HT1080 (cell line): Measurements from ENCODE around the gene ARMH2. TPM values are rescaled to one million over a fixed set of nuclear protein-coding genes. Genes with fewer than 3 reads are reported as not detected.
A peak's percentile ranks its signal among the peaks of the same experiment; 100 is the strongest.

ENCODE experiments used
- DNase-seq: peaks from one replicate; pipeline ENCODE4 v3.0.0-alpha.2; 2015; ENCODE audit warnings: low read depth
- polyA plus RNA-seq, 2 experiments: library from polyadenylated mRNA; depleted of rRNA; stranded (reverse); fragments of >200 nt; gene quantifications; 2 replicates each; pipeline ENCODE4 v1.2.3, GENCODE V29; 2015
- total RNA-seq: library from RNA; depleted of rRNA; stranded (reverse); fragments of >200 nt; shearing (Covaris generic); gene quantifications from 2 replicates; pipeline ENCODE4 v1.2.3, GENCODE V29; 2014; rRNA removed

ARMH2 gene
- total RNA-seq = not detected in 2 replicates
- not detected in 2 replicates for polyA plus RNA-seq (2015; cell fraction: cytosol; rRNA removed)
- not detected in 2 replicates for polyA plus RNA-seq (2015; cell fraction: nucleus; rRNA removed)

DNA sequence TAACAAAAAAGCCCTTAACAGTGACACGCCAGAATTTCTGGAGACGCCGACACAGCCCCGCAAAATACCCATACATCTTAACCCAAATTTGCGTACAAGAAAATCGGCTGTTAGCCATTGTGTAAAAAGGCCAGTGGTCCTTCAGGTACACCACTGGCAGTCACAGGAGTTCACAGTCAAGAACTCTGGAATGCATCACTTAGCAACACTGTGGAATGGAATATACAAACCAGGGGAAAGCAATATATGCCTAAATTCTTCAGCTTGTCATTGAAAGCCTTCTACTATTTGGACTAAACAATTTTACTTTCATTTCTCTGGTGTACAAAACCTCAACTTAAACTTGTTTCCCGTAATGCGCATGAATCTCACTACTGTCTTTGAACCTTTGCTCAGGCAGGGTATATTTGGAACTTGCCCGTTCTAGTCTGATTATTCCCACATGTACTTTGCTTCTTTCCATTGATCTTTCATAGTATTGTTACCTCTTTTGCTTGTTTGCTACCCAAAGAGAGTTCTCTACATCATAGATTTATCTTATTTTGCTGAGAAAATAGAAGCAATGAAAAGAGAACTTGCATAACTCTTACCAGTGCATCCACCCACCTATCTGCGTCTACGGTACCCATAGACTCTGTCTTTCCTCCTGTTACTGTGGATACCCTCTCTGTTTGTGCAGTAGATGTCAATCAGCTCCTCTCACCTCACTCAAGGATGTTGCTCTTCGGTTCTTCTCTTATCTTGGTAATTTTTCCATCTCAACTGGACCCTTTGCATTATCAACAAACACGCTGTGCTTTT, at the start of gene ARMH2:
ARMH2 (minus strand) TSS at position 178 of the 801 bp plus-strand sequence; CDS start at position 118, 60 bp downstream.
- DNase-seq = no peak

- no peak for DNase-seq
These were observed 49.7 kb upstream of the ARMH2 start for GRCh38 chr6:24848461-24848860.

- DNase-seq = no peak
These were observed 48.7 kb upstream of the ARMH2 start for GRCh38 chr6:24847402-24847801.

GRCh38 chr6:24845578-24845977, 46.9 kb upstream of the ARMH2 start:
- no peak for DNase-seq

GRCh38 chr6:24844903-24845302, 46.2 kb upstream of the ARMH2 start:
- DNase-seq = no peak

GRCh38 chr6:24844061-24844460, 45.3 kb upstream of the ARMH2 start:
- DNase-seq = no peak

GRCh38 chr6:24840187-24840586, 41.5 kb upstream of the ARMH2 start:
- DNase-seq = no peak

GRCh38 chr6:24838994-24839393, 40.3 kb upstream of the ARMH2 start:
- no peak for DNase-seq

DNA sequence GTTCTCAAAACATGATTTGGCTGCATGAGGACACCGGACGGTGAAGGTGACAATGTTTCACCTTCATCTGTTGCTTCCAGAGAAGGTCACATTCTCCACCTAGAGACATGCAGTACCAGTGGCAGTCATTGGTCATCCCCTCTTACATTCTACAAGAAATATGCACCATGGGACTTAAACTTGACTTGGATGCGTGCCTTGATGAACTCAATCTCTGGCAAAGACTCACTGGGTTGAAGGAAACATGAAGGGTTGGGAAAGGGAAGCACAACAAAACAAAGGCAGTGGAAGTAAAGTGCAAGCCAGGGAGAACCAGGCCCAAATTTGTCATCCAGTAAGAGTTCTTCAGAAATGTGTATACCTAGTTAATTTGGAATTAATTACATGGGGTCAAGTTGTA, 39.4 kb upstream of the ARMH2 start:
- no peak for DNase-seq

- DNase-seq = no peak
These were observed 37.4 kb upstream of the ARMH2 start for GRCh38 chr6:24836109-24836508.

DNA sequence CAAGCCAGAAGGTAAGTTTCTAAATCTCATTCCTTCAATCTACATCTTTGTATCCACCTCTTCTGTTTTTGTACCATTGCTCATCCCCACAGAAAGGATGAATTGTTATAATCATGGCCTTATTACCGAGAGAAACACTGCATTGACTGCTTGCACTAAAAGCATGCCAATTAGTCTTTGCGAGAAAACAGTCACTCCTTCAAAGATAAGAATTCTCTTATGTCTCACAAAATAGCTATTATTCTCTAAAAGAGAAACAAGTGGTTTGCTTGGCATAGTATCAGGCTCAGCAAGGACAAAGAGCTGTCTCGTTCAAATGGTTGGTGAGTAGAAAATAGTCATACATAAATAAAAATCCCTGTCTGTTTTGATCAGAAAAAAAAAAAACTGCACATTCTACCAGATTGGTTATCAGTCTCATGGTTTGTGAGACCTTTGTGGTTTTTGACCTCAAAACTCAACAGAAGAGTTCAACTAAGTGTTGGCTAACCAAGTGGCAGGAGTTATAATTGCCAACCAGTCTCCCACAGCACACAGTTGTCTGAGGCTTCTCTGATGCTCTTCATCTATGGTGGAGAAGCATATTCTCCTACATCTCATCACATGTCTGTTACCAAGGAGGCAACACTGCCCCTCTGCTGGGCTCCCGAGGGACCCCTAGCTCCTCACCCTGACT, 35.1 kb upstream of the ARMH2 start:
- no peak for DNase-seq

DNA sequence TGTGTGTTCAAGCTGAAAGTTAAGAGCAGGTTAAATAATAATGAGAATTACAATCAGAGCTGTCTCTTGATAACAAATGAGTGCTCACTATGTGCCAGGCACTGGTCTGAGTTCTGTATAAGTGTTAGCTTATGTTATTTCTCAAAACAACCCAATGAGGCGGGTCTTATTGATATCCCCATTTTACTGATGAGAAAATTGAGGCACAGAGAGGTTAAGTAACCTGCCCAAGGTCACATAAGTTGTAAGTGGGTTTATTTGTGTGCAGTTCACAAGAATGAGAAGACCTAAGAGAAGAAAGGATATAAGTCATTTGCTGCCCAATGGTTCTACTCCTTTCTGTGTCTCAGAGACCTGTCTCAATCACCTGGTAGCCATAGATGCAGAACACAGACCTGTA, 34.1 kb upstream of the ARMH2 start:
- no peak for DNase-seq

- no peak for DNase-seq
These were observed 33.3 kb upstream of the ARMH2 start for GRCh38 chr6:24831771-24832716.

DNA sequence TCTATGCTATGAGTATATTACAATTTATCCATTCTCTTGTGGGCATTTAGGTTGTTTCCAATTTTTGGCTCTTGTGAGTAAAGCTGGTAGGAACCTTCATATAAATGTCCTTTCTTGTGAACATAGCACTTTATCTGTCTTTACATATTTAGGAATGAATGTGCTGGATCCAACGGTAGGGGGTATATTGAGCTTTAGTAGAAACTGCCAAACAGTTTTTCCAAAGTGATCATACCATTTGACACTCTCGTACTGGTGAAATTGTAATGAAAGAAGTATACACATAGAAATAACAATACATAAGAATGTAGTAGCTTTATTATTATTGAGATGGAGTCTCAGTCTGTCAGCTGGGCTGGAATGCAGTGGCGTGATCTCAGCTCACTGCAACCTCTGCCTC, 30.9 kb upstream of the ARMH2 start:
- no peak for DNase-seq

- no peak for DNase-seq
These were observed 29.3 kb upstream of the ARMH2 start for GRCh38 chr6:24827970-24828369.

DNA sequence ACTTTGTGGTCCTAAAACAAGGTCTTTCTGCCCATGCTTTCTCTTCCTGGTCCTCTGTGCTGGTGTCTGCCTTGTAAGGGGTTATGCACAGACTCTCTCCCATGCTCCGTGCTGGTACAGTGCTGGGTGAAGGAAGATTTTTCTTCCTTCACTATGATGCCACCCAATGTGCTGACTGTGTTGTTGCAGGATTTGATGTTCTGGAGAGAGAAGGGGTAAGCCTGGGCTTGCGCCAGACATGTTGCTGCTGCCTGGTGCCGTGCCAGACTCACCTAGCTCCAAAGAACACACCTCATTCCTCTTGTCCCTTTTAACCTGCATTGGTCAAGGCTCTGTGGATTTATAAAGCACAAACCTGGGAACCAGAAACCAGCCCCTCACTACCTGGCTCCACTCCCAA, 28.4 kb upstream of the ARMH2 start:
- DNase-seq = peak; percentile 31

- DNase-seq = no peak
These were observed 26.5 kb upstream of the ARMH2 start for GRCh38 chr6:24825130-24825630.

GRCh38 chr6:24824142-24824938, 25.6 kb upstream of the ARMH2 start:
- no peak for DNase-seq

DNA sequence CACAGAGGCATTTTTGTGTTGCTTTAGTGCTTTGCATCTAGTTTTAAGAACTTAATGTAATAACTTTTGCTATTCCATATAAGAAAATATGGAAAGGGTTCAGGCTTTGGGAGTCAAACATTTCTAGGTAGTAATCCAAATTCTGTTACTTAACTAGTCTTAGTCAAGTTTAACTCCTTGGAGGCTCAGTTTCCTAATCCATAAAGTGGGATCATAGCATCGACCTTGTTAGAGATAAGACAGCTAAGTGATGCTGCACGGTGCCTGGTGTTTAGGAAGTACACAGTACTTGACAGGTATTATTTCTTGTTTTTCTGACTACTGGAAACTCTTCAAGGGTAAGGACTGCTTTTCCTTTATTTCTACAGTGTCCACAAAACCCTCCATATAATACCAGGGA, 24.5 kb upstream of the ARMH2 start:
- no peak for DNase-seq

DNA sequence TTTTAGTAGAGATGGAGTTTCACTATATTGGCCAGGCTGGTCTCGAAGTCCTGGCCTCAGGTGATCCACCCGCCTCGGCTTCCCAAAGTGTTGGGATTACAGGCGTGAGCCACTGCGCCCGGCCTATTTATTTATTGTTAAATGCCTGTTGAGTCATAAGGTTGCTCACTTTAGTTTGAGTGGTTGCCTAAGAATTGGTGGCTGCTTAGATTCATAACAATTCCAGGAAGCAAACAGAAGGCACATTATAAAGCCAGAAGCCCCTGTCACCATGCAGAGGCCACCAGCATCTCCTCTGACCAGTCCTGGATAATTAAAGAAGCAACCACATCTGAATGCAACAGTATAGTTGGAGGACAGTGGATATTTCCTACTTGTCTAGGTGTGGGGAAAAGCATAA, 24.0 kb upstream of the ARMH2 start:
- DNase-seq = peak; percentile 29
